ENCODE results near the gene PPDPF. TPM values are rescaled to one million over a fixed set of nuclear protein-coding genes. Genes with fewer than 3 reads are reported as not detected.
A peak's percentile ranks its signal among the peaks of the same experiment; 100 is the strongest.

PPDPF gene
- 100 to 1,000 TPM; 138 to 185 TPM for total RNA-seq

- peaks cover 0 to 33% of the 10 kb centered on the region in 2 donors for H3K4me1 ChIP-seq
- H3K27ac ChIP-seq = peak within 1 kb of the TSS; percentile 93
- peak; percentile 85 for DNase-seq (ENCODE audit: low spot score)
- no peaks in the 10 kb centered on the region for H3K27me3 ChIP-seq
- H3K4me3 ChIP-seq = peak within 1 kb of the TSS; percentile 78 to 87
- TF ChIP-seq CTCF (IDR thresholded peaks at IDR 0.05) = no peak
- no peaks in the 10 kb centered on the region for H3K36me3 ChIP-seq
- H3K9me3 ChIP-seq = no peaks in the 10 kb centered on the region
Observed at GRCh38 chr20:63520504-63520933, at the start of gene PPDPF. PPDPF (plus strand) TSS chr20:63520765; CDS start chr20:63521309, 544 bp downstream.

- H3K4me1 ChIP-seq = peaks cover 0 to 12% of the 10 kb centered on the region in 2 donors
- no peak for TF ChIP-seq CTCF (IDR thresholded peaks at IDR 0.05)
- H3K36me3 ChIP-seq = no peaks in the 10 kb centered on the region
- no peaks in the 10 kb centered on the region for H3K9me3 ChIP-seq
- H3K4me3 ChIP-seq = no peak overlapping the region
- peaks cover 17 to 36% of the 10 kb centered on the region in 2 donors for H3K27me3 ChIP-seq
- no peak for DNase-seq (ENCODE audit: low spot score)
- H3K27ac ChIP-seq = no peak overlapping the region
Observed at GRCh38 chr20:63471002-63471716, 49.4 kb upstream of the PPDPF start.

GRCh38 chr20:63471717-63471980 is 48.9 kb upstream of the PPDPF start:
- DNase-seq (ENCODE audit: low spot score) = no peak
- TF ChIP-seq CTCF (IDR thresholded peaks at IDR 0.05) = no peak
- H3K9me3 ChIP-seq = no peaks in the 10 kb centered on the region
- no peaks in the 10 kb centered on the region for H3K36me3 ChIP-seq
- peaks cover 0 to 12% of the 10 kb centered on the region in 2 donors for H3K4me1 ChIP-seq
- peak overlapping the region in 1 of 2 donors; percentile 38 for H3K4me3 ChIP-seq
- peaks cover 17 to 36% of the 10 kb centered on the region in 2 donors for H3K27me3 ChIP-seq
- no peak overlapping the region for H3K27ac ChIP-seq

GRCh38 chr20:63471981-63472831 is 48.4 kb upstream of the PPDPF start, which contains the start of gene KCNQ2:
KCNQ2 (minus strand) TSS chr20:63472655; CDS start chr20:63472463, 192 bp downstream.
- H3K9me3 ChIP-seq = no peaks in the 10 kb centered on the region
- H3K27me3 ChIP-seq = peaks cover 17 to 36% of the 10 kb centered on the region in 2 donors
- TF ChIP-seq CTCF (IDR thresholded peaks at IDR 0.05) = no peak
- no peak for DNase-seq (ENCODE audit: low spot score)
- H3K4me1 ChIP-seq = peaks cover 0 to 12% of the 10 kb centered on the region in 2 donors
- H3K36me3 ChIP-seq = no peaks in the 10 kb centered on the region
- peak within 1 kb of the TSS in 1 of 2 donors; percentile 38 for H3K4me3 ChIP-seq
- no peak within 1 kb of the TSS for H3K27ac ChIP-seq

- Histone ChIP-seq H3K27ac (no peak overlapping the region), H3K4me3 (no peak overlapping the region), H3K4me1 (peaks cover 0 to 12% of the 10 kb centered on the region in 2 donors), H3K36me3 (no peaks in the 10 kb centered on the region), H3K9me3 (no peaks in the 10 kb centered on the region), H3K27me3 (peaks cover 17 to 36% of the 10 kb centered on the region in 2 donors)
- no peak for TF ChIP-seq CTCF (IDR thresholded peaks at IDR 0.05)
- no peak for DNase-seq (ENCODE audit: low spot score)
Observed at GRCh38 chr20:63472862-63473390, 47.6 kb upstream of the PPDPF start.

Data from right atrium auricular region (tissue), 2 donors.